Omental fat pad (tissue), 4 donors: ENCODE measurements around the gene FOXP1. TPM values are rescaled to one million over a fixed set of nuclear protein-coding genes. Genes with fewer than 3 reads are reported as not detected.

Source experiments
- ATAC-seq: fragments of 150-250 bp; one replicate; pipeline ENCODE4 v1.9.1; 2016; ENCODE audit warnings: mild to moderate bottlenecking, moderate library complexity; ENCODE audit not compliant: low FRiP score
- DNase-seq: peaks from one replicate; pipeline ENCODE4 v3.0.0-alpha.2; 2019; ENCODE audit warnings: low spot score
- total RNA-seq, 4 donors: library from RNA; depleted of rRNA; stranded (reverse); fragments of >200 nt; gene quantifications; one replicate each; pipeline ENCODE4 v1.1.0, GENCODE V29; 2016
- TF ChIP-seq, protein P1 (sequence below), 3 donors: fragments of 450-650 bp; IDR thresholded peaks; one replicate each; pipeline ENCODE4 v1.5.1; 2016 to 2017; ENCODE audit warnings: antibody characterized with exemption in 3 of 3, mild to moderate bottlenecking in 3 of 3, moderate library complexity in 2 of 3

FOXP1 gene
- total RNA-seq, 4 donors from 2014 or later = 72.4 to 128 (median 76.7) TPM

- DNase-seq = no peak
- ATAC-seq = no peak
- TF ChIP-seq, protein P1, sequence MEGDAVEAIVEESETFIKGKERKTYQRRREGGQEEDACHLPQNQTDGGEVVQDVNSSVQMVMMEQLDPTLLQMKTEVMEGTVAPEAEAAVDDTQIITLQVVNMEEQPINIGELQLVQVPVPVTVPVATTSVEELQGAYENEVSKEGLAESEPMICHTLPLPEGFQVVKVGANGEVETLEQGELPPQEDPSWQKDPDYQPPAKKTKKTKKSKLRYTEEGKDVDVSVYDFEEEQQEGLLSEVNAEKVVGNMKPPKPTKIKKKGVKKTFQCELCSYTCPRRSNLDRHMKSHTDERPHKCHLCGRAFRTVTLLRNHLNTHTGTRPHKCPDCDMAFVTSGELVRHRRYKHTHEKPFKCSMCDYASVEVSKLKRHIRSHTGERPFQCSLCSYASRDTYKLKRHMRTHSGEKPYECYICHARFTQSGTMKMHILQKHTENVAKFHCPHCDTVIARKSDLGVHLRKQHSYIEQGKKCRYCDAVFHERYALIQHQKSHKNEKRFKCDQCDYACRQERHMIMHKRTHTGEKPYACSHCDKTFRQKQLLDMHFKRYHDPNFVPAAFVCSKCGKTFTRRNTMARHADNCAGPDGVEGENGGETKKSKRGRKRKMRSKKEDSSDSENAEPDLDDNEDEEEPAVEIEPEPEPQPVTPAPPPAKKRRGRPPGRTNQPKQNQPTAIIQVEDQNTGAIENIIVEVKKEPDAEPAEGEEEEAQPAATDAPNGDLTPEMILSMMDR (IDR thresholded peaks at IDR 0.05) = no peak
These were observed 153.9 kb downstream of the FOXP1 start for GRCh38 chr3:71429597-71429988.

DNA sequence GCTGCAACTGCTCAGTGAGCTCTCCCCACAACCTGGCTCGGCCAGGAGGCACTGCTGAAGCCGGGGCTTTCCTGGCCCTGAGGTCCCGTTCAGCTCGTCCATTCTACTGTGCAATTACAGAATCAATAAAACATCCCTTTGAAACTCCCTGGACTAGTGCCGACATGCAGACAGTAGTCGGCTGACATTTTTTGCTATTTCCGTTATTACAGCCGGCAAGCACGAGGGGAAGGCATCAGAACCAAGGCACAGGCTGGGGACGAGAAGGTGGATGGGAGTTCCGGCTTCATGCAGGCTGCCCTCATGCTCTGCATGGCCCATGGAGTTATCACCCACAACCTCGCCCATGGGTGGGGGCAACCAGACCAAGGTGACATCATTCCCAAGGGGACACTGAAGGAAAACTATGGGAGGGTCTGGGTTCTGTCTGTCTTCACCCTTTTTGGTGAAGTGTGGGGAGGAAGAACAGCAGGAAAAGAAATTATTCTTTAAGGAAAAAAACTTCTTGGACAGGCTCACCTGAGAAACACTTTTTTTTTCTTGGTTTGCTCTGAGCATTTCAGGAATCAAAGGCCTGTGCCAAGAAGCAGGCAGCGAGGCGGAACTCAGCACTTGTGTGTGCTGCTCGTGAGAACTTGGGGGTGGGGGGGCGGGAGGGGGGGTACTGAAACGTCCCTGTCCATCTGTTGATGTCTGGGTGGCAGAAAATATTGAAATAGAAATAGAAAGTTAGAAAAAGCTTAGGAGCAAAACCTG lies 154.5 kb downstream of the FOXP1 start:
- DNase-seq (no peak), ATAC-seq (peak; percentile 51)
- TF ChIP-seq, protein P1 (IDR thresholded peaks at IDR 0.05) = no peak

- DNase-seq (no peak), ATAC-seq (no peak)
- TF ChIP-seq, protein P1 (IDR thresholded peaks at IDR 0.05) = no peak
These were observed 157.9 kb downstream of the FOXP1 start for GRCh38 chr3:71425491-71426071.

DNA sequence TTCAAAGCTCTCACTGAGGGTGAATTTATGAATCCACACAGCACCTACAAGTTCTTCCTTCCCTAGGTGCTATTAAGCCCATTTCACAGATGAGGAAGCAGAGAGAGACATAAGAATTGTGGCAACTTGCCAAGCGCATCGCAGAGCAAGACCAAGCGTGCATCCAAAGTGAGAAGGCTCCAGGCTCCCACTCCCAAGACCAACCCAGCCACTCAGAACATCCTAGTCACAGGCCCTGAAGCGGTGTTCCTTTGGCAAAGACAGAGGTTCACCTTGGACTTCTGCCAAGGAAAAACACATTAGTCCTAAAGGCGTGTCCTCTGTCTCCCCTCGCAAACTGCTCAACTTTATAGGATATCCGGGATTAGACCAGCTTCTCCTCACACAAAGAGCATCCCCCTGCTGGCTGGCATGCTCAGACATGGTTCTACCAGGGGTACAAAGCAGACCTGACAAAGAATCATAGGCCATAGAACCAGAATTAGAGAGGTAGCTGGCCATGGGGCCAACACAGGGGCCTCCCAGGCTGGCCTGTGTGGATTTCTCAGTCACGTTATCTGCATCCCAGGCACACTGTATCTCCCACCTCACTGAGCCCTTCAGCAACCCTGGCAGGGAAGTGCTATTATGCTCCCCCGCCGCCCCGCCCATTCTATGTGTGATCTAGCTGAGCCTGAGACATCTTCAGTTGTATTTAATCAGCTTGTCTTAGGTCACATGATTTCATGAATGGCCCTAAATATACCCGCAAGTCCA lies 160.2 kb downstream of the FOXP1 start:
- TF ChIP-seq, protein P1 (IDR thresholded peaks at IDR 0.05) = no peak
- DNase-seq (no peak), ATAC-seq (no peak)

GRCh38 chr3:71421820-71422566 lies 161.5 kb downstream of the FOXP1 start:
- no peak for DNase-seq
- ATAC-seq = no peak
- TF ChIP-seq, protein P1 (IDR thresholded peaks at IDR 0.05) = no peak

- ATAC-seq (no peak), DNase-seq (no peak)
- TF ChIP-seq, protein P1 (IDR thresholded peaks at IDR 0.05) = no peak
These were observed 162.1 kb downstream of the FOXP1 start for GRCh38 chr3:71421475-71421819.
